Suppressor macrophage treated with lipopolysaccharide for 1 hour (primary cell): ENCODE results near the gene C16orf78.
A peak's percentile ranks its signal among the peaks of the same experiment; 100 is the strongest.

ENCODE experiments used
- DNase-seq, 3 donors: peaks; one replicate each; pipeline ENCODE4 v3.0.0-alpha.2; 2020 to 2022

Gene C16orf78

GRCh38 chr16:49373504-49373903, at the start of gene C16orf78:
Gene C16orf78 (plus strand): TSS chr16:49373804. CDS start chr16:49373940, 136 bp downstream.
- DNase-seq: no peak

DNA sequence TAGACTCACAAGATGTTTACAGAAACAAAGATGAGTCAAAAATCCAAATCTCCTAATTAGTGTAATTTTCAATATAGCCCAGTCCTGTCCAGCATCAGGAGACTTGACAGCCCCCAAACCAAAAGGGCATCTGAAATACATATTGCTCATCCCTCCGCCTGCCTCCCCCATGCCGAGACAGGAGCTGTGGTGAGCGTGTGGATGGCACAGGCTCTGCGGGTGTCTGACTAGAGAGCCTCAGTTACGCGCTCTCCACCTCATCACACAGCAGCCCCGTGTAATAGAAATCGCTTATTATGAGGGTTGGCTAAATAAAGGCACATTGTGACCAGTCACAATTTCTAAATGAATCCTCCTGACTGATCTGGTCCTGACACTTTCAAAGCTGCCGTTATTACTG, 48.9 kb upstream of the C16orf78 start:
- no peak for DNase-seq

GRCh38 chr16:49327466-49327865, 46.1 kb upstream of the C16orf78 start:
- DNase-seq: no peak

GRCh38 chr16:49328325-49328724, 45.3 kb upstream of the C16orf78 start:
- DNase-seq: no peak

DNA sequence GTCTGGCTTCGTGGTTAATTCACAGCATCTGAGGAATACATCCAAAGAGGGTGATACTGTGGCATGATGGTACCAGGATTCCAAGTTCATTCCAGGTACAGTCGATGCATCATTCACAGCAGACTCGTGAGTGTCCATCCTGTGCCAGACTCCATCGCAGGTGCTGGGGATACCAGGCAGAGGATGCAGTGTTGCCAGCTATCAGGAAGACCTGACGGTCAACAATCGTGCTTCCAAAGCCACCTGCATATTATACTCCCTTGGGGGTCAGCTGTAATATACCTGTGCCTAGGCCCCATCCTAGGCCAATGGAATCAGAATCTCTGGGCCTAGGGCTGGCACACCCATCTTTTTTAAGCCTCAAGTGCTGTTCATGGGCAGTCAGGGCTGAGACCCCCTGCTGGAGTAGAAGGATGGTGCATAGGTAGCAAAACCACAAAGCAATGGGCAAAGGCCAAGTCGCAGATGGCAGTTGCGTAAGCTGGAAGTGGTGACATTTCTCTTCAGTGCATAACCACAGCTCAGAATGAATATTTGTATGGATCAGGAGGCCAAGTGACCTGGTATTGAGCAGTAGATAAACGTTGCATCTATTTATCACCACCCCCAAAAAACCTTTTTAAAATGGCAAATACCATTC, 42.9 kb upstream of the C16orf78 start:
- no peak for DNase-seq

DNA sequence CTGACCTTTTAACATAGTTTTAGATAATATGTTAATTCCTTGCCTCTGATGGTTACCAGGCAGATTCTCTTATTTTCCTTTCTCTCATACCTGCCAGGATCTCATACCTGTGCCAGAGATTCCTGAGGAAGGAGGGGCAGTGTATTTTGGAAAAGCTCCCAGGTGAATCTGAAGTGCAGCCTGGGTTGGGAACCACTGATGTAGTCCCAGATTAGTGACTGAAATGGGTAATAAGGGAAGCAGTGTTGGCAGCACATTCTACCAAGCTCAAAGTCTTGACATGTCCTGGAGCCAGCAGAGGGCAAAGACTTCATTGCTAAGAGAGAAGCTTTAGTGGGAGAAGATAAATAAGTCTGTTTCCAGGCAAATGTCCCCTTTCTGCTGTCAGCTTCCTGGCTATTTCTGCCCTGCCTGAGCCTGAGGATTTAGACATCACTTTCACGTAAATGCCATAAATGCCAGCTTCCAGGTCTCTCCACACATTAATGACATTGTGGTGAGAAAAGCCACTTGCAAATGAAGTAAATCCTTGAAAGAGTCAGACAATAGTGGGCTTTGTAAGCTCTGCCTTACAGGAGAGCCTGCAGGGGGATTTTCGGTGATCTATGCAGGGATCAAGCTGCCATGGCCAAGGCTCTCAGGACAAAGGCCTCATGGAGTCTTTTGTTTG, 40.9 kb upstream of the C16orf78 start:
- DNase-seq: no peak

GRCh38 chr16:49333259-49333597, 40.4 kb upstream of the C16orf78 start:
- DNase-seq: no peak

- DNase-seq: no peak
Measured at GRCh38 chr16:49335828-49336227, 37.8 kb upstream of the C16orf78 start.

DNA sequence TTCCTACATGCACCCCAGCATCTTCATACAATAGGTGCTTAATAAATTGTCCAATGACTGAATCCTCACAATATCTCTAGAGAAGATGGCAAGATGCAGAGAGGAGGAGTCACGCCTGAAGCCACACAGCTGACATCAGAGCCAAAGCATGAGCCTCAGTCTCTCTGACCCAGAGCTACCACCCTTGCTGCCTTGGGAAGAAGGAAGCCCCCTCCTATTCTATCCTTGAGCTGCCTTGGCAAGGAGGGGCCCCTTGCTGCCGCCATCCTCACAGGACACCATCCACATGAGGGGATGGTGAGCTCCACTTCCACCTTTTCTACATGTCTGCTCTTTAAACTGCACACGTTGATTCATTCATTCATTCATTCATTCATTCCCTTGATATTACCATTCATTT, 37.0 kb upstream of the C16orf78 start:
- DNase-seq: no peak

GRCh38 chr16:49337814-49338350, 35.7 kb upstream of the C16orf78 start:
- DNase-seq: no peak

DNA sequence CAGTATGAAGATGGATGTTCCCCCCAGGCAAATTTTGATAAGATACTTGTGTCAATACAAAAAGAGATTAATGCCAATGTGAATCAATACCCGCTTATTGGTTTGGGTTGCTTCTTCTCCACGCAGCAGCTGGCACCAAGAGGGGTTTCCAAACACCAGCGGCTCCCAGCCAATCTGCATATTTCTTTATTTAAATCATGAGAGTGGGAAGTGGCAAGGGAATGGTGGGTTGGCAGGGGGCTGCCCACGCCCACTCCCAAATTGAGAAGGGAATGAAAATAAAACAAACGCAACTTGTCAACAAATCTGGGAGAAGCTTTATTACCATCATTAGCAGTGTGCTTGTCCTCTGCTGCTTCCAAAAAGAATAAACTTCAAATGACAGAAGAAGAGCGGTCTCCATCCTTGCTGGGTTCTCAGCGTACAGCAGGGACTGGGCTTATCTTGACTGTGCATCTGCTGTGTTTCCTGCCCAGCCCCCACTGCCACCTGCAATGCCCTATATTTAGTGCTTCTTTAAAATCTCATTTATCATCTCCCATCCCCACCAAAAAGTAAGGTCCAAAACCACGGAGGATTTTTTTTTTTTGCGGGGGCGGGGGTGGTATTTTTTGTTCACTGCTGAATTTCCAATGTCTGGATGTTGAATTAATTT, 34.9 kb upstream of the C16orf78 start:
- DNase-seq: no peak

- DNase-seq: no peak
Measured at GRCh38 chr16:49340466-49340865, 33.1 kb upstream of the C16orf78 start.

- DNase-seq: no peak
Measured at GRCh38 chr16:49341706-49342105, 31.9 kb upstream of the C16orf78 start.

GRCh38 chr16:49342336-49343265, 31.0 kb upstream of the C16orf78 start:
- DNase-seq: no peak

GRCh38 chr16:49343291-49343690, 30.3 kb upstream of the C16orf78 start:
- no peak for DNase-seq

DNA sequence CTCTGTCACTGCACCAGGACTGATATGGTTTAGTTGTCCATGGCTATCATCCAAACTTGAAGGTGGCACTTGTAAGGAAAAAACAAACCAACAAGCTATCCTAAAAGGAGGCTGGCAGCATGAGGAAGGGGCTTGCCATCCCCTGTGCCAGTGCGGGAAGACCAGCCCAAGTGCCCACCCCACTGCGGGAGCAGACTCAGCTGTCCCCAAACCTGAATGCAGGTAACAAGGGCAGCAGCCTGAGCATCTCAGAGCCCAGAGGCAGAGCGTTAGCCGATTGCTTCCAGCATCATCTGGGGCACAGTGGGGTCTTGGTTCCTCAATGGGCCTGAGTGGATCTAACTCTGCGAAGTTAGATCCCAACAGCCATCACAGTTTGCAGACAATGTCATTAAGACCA, 29.2 kb upstream of the C16orf78 start:
- DNase-seq: no peak

DNA sequence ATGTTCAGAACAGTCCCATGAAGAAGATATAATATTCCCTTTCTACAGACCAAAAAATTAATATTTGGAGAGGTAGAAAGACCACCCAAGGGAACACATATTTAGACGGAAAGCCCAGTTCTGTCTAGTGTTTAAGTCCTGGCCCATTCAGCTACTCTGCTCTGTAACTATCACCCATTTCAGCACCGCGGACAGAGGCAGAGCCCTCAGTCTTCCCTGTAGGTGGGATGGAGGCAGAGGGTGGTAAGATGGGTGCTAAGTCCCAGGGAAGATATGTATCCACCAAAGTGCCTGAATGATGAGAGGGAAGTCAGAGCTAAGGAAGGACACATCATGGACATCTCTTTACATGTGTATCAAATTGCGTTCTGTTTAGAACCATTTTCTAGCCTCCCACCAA, 27.8 kb upstream of the C16orf78 start:
- DNase-seq: peak in 2 of 3 donors; percentile 8 to 31

- no peak for DNase-seq
Measured at GRCh38 chr16:49346459-49346858, 27.1 kb upstream of the C16orf78 start.

- DNase-seq: no peak
Measured at GRCh38 chr16:49347476-49347875, 26.1 kb upstream of the C16orf78 start.

GRCh38 chr16:49348408-49349176, 25.0 kb upstream of the C16orf78 start:
- DNase-seq: no peak

DNA sequence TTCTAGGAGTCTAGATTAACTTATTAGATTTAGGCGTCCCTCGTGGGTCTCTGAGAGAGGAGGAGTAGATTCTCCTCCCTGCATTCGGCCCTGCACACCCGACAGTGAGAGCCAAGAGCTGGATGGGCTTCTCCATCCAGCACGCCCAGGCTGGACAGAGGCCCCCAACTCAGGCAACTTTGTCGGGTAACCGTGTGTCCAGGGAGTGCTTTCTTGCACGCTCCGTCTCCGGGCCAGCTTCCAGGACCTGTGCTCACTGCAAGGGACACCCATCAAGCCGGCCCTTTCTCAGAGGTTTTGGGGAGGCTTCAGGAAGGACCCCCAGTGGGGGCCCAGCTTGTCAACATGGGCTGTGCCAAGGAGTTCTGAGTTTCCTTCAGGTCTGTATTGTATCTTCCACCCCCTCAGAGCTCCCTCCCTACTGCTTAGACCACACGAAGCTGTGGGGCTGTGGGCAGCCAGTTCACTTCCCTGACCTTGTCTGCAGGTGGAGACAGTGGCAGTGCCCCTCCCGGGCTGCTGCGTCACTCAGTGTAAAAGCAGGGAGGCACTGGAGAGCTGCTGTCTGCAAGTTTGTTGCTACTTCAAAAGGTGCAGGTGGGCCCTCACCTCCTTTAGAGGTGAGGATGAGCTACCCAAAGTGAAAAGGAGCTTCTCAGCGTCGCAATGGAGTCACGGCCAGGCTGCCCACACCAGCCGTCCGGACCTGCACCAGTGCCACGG, 24.0 kb upstream of the C16orf78 start:
- DNase-seq: no peak
